ENCODE results near the gene TMEM273.

Gene TMEM273

GRCh38 chr10:49187950-49188761 is at the start of gene TMEM273:
TMEM273 (minus strand) TSS chr10:49188391; CDS start chr10:49188336, 55 bp downstream.
- POLR2A ChIA-PET = no interaction called here
- CTCF ChIA-PET = no interaction called here
- no peak for TF ChIP-seq CTCF (IDR thresholded peaks at IDR 0.05; ENCODE audit: insufficient read depth, low read length, missing control alignments)
- no peak for DNase-seq (ENCODE audit: low read depth, low spot score)
- no peak within 1 kb of the TSS for H3K4me3 ChIP-seq (ENCODE audit: low read depth, low read length)

- no peak for TF ChIP-seq CTCF (IDR thresholded peaks at IDR 0.05; ENCODE audit: insufficient read depth, low read length, missing control alignments)
- no peak overlapping the region for H3K4me3 ChIP-seq (ENCODE audit: low read depth, low read length)
- ChIA-PET CTCF (no interaction called here), POLR2A (no interaction called here)
- DNase-seq (ENCODE audit: low read depth, low spot score) = no peak
Observed at GRCh38 chr10:49237985-49238384, 49.8 kb upstream of the TMEM273 start.

- no peak for TF ChIP-seq CTCF (IDR thresholded peaks at IDR 0.05; ENCODE audit: insufficient read depth, low read length, missing control alignments)
- no peak overlapping the region for H3K4me3 ChIP-seq (ENCODE audit: low read depth, low read length)
- POLR2A ChIA-PET = no interaction called here
- CTCF ChIA-PET = no interaction called here
- no peak for DNase-seq (ENCODE audit: low read depth, low spot score)
Observed at GRCh38 chr10:49235392-49235791, 47.2 kb upstream of the TMEM273 start.

- CTCF ChIA-PET = no interaction called here
- H3K4me3 ChIP-seq (ENCODE audit: low read depth, low read length) = no peak overlapping the region
- DNase-seq (ENCODE audit: low read depth, low spot score) = no peak
- TF ChIP-seq CTCF (IDR thresholded peaks at IDR 0.05; ENCODE audit: insufficient read depth, low read length, missing control alignments) = no peak
- POLR2A ChIA-PET = no interaction called here
Observed at GRCh38 chr10:49231086-49231820, 43.1 kb upstream of the TMEM273 start.

- CTCF ChIA-PET = no interaction called here
- POLR2A ChIA-PET = no interaction called here
- TF ChIP-seq CTCF (IDR thresholded peaks at IDR 0.05; ENCODE audit: insufficient read depth, low read length, missing control alignments) = no peak
- no peak overlapping the region for H3K4me3 ChIP-seq (ENCODE audit: low read depth, low read length)
- no peak for DNase-seq (ENCODE audit: low read depth, low spot score)
Observed at GRCh38 chr10:49230004-49230403, 41.8 kb upstream of the TMEM273 start.

- POLR2A ChIA-PET = no interaction called here
- TF ChIP-seq CTCF (IDR thresholded peaks at IDR 0.05; ENCODE audit: insufficient read depth, low read length, missing control alignments) = no peak
- no peak for DNase-seq (ENCODE audit: low read depth, low spot score)
- CTCF ChIA-PET = no interaction called here
- no peak overlapping the region for H3K4me3 ChIP-seq (ENCODE audit: low read depth, low read length)
Observed at GRCh38 chr10:49228677-49229076, 40.5 kb upstream of the TMEM273 start.
